NCI-H774 (cell line): Measurements from ENCODE around the gene PSKH1.
"Not testable (repeated sequence)": the region's sequence is repeated elsewhere in the genome, so short reads cannot be mapped to it uniquely, and the experiment has no call there.

ENCODE experiments used
- DNase-seq: peaks from one replicate; lab custom pipeline; 2025; lab: John Stamatoyannopoulos, UW

The PSKH1 gene

GRCh38 chr16:67926181-67926750, 33.2 kb downstream of the PSKH1 start:
- no peak for DNase-seq

DNA sequence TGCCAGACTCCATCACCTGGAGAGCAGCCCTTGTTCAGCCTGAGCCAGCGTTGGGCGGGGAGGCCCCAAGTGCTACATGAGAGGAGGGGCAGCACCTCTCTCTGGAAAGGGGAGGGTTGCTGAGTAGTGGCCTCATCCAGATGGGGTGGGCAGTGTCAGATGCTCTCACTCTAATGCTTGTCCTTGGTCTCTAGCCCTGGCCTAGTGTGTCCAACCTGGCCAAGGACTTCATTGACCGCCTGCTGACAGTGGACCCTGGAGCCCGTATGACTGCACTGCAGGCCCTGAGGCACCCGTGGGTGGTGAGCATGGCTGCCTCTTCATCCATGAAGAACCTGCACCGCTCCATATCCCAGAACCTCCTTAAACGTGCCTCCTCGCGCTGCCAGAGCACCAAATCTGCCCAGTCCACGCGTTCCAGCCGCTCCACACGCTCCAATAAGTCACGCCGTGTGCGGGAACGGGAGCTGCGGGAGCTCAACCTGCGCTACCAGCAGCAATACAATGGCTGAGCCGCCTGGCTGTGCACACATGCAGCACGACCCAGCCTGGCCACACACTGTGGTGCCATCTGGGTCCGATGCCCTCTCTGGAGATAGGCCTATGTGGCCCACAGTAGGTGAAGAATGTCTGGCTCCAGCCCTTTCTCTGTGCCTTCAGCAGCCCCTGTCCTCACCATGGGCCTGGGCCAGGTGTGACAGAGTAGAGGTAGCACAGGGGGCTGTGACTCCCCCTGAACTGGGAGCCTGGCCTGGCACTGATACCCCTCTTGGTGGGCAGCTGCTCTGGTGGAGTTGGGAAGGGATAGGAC, 34.3 kb downstream of the PSKH1 start:
- DNase-seq: no peak

DNA sequence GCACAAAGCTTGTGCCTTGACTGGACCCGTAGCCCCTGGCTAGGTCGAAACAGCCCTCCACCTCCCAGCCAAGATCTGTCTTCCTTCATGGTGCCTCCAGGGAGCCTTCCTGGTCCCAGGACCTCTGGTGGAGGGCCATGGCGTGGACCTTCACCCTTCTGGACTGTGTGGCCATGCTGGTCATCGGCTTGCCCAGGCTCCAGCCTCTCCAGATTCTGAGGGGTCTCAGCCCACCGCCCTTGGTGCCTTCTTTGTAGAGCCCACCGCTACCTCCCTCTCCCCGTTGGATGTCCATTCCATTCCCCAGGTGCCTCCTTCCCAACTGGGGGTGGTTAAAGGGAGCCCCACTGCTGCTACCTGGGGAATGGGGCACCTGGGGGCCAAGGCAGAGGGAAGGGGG, 35.1 kb downstream of the PSKH1 start:
- DNase-seq: no peak

DNA sequence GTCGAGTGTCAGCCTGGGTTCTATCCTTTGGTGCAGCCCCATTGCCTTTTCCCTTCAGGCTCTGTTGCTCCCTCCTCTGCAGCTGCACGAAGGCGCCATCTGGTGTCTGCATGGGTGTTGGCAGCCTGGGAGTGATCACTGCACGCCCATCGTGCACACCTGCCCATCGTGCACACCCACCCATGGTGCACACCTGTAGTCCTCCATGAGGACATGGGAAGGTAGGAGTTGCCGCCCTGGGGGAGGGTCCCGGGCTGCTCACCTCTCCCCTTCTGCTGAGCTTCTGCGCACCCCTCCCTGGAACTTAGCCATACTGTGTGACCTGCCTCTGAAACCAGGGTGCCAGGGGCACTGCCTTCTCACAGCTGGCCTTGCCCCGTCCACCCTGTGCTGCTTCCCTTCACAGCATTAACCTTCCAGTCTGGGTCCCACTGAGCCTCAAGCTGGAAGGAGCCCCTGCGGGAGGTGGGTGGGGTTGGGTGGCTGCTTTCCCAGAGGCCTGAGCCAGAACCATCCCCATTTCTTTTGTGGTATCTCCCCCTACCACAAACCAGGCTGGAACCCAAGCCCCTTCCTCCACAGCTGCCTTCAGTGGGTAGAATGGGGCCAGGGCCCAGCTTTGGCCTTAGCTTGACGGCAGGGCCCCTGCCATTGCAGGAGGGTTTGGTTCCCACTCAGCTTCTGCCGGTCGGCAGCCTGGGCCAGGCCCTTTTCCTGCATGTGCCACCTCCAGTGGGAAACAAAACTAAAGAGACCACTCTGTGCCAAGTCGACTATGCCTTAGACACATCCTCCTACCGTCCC, 35.7 kb downstream of the PSKH1 start:
- DNase-seq: peak; percentile 44

- DNase-seq: no peak
Observed at GRCh38 chr16:67930191-67930590, 37.1 kb downstream of the PSKH1 start.

DNA sequence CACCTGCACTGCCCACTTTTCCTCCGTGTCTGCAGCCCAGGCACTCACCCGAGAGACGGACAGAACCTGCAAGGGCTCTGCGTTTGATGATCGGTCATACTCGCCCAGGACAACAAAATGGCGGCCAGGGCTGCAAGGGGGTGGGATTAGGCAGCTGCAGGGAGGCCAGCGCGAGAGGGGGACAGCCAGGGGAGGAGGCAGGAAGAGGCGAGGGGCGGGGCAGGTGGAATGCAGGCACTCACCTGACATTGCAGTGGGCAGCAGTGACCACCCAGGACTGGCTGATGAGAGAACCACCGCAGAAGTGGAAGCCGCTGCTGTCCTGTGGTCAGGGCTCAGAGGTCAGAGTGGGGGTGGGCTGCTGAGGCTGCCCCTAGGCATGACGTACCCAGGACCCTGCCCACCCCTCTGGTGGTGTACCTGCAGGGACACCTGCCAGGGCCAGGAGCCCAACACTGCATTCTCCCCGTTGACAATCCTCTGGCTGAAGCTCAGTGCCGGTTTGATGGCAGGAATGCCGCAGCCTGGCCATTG, 37.7 kb downstream of the PSKH1 start:
- DNase-seq: no peak

GRCh38 chr16:67931712-67932461, 38.8 kb downstream of the PSKH1 start, which contains the start of gene CTRL:
Gene CTRL, minus strand, starts transcription at chr16:67931862. Its CDS starts 10 bp downstream, at chr16:67931852.
- no peak for DNase-seq

GRCh38 chr16:67932462-67932840, 39.4 kb downstream of the PSKH1 start:
- DNase-seq: no peak

DNA sequence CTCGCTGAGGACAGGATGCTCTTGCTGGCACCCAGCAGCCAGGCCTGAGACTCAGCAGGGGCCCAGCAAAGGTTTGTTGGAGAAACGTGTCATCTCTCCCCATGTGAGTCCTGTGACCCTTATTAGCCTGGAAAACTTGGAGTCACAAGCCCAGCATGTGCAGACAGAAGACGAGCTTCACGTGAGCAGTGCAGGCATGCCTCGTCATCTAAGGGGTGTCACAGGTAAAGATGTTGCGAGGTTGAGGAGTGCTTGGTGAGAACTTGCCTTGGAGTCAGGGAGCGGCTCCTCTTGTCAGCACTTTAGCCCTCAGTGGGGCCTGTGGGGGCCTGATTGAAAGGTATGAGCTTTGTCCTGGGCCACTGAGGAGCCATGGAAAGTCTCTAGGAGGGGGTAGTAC, 40.8 kb downstream of the PSKH1 start:
- DNase-seq: no peak

DNA sequence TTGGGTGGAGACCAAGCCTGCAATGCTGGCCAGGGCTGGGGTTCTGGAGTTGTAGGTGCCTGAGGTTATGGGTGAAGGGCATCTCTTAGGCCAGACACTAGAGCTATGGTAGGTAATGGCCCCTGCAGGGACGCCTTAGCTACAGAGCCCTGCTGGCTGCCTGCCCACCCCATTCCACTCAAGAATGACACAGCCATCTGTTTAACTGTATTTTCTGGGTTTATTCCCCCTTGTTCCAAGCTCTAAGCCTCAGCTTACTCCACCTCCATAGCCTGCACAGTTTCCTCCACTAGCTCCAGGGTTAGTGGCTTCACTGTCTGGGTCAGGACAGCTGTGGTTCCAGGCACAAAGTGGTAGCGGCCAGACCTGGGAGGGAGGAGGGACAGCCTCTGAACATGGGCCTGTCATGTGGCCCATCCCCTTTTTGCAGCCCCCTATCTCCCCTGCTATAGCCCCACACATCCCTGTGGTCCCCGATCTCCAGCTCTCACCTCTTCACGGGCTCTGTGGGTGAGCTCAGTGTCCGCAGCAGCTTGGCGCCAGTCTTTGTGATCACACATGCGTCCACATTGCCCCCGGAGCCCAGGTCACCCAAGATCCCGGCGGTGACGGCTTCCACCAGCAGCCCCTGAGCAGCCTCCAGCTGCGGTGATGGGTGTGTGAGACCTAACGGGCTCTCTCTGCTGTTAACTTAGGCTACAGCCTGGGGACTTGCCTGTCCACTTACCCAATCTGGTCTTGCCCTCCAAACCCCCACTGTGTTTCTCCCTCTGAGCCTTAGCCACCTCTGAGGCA, 41.4 kb downstream of the PSKH1 start:
- no peak for DNase-seq

GRCh38 chr16:67935101-67935401, 42.0 kb downstream of the PSKH1 start:
- no peak for DNase-seq

DNA sequence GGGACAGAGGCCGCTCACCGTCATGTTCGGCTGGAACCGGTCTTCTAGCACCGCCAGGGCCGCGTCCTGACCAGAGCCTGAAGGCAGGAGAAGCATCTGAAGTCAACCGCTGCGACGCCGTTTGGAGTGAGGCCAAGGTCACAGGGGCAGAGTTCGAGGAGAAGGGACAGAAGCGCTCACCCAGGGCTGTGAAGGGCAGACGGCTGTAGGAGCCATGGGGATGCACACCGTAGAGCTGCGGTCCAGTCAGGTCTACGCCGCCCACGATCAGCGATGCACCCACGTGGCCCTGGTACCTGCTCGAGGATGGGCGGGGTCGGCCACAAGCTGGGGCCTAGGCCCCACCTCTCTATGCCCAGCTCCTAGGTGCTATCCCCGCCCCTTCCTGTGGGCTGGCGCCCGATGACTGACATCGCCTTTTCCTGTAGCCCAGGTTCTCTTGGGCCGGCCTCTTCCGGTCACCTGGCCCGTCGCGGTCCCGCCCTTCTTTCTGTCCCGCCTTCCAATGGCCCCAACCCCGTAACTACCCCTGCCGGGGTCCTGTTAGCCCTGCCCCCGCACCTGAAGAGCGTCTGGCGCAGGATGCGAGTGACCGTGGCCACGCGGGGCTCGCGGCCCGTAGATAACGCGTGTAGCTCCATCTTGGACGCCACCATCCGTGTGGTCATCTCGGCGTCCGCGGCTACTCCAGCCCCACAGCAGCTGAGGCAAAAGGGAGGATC, 42.5 kb downstream of the PSKH1 start:
- DNase-seq: peak; percentile 86

GRCh38 chr16:67936124-67936879, 43.2 kb downstream of the PSKH1 start, which contains the start of gene PSMB10:
Gene PSMB10, minus strand, starts transcription at chr16:67936850. Its CDS starts 101 bp downstream, at chr16:67936749.
- DNase-seq: no peak

DNA sequence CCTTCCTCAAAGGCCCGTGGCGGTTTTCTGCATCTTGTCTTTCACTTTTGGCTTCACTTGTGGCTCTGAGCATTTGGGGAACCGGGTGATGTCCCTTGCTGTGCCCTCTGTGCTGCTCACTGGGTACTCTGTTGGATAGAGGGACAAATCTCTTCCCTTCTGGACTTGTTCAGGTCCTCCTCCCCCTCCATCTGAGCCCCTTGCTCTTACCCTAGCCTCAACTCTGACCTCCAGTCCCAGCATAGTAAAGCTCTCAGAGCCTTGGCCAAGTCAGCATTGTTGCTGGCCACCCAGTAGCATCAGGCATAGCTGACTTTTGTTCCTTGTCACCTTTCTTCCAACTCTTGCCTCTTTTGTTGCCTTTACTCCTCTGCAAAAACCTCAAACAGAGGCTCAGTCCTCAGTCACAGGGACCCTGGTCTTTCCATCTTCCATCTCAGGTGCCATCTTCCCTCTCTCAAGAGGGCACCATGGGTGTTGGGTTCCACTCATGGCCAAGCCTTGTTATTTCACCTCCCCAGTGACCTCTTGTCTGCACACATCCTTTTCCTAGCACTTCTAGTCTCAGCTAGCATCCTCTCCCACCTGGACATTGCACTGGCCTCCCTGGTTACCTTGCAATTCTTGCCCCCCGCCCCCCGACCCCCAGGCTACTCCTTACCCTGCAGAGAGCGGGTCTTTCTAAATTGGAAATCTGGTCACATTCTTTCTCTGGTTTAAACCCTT, 44.0 kb downstream of the PSKH1 start:
- DNase-seq: no peak

GRCh38 chr16:67937713-67938112, 44.7 kb downstream of the PSKH1 start:
- not testable (repeated sequence) for DNase-seq

GRCh38 chr16:67939507-67940445, 46.7 kb downstream of the PSKH1 start:
- no peak for DNase-seq

GRCh38 chr16:67940446-67941089, 47.5 kb downstream of the PSKH1 start:
- DNase-seq: no peak
